H1 (cell line): ENCODE results near the gene TMEM117. TPM values are rescaled to one million over a fixed set of nuclear protein-coding genes. Genes with fewer than 3 reads are reported as not detected.

Experiments
- SIN3A ChIP-seq, 2 experiments: IDR thresholded peaks in 1 of 2; conservative IDR thresholded peaks in 1 of 2; 2 replicates each; pipeline ENCODE4 v1.6.1; 2011 to 2012; ENCODE audit warnings: low read length in 2 of 2, improper control_type of control experiment in 1 of 2, low read depth in 1 of 2, mild to moderate bottlenecking in 1 of 2
- polyA plus RNA-seq, 7 experiments: library from polyadenylated mRNA; depleted of rRNA in 3 of 7; stranded (reverse) in 5 of 7; unstranded in 2 of 7; fragments of >200 nt in 5 of 7; fragments of 200-250 nt in 2 of 7; gene quantifications; 1 replicate in 5 of 7; 2 replicates in 1 of 7; 4 replicates in 1 of 7; pipeline versions ENCODE4 v1.2.1 to v1.2.3, GENCODE V29; 2011 to 2013; ENCODE audit warnings: missing spikeins in 2 of 7, mixed read lengths in 2 of 7
- total RNA-seq: library from RNA; stranded (reverse); fragmentation: NEBNext Ultra II Directional; extraction: Animal tissue kit (Norgen Biotek cat#: 25700); gene quantifications from 2 replicates; pipeline ENCODE4 v1.2.1, GENCODE V29; 2021
- TF ChIP-seq, protein P1 (sequence below): IDR thresholded peaks from 2 replicates; pipeline ENCODE4 v1.6.1; 2012; ENCODE audit warnings: inconsistent platforms

TMEM117 gene
- total and polyA plus RNA-seq, 2 of the 8 experiments (the other 6 are each of a cell fraction or from before 2014, with no cell fraction given), result 0.80 to 1.4 TPM

DNA sequence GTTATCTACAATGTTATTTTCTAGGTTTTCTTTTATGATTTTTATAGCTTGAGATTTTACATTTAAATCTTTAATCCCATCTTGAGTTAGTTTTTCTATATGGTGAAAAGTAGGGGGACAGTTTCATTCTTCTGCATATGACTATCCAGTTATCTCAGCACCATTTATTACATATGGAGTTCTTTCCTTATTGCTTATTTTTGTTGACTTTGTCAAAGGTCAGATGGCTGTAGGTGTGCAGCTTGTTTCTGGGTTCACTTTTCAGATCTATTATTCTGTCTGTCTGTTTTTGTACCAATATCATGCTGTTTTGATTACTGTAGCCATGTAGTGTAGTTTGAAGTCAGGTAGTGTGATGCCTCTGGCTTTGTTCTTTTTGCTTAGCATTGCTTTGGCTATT is 477.3 kb downstream of the TMEM117 start (continued):
- TF ChIP-seq, protein P1, sequence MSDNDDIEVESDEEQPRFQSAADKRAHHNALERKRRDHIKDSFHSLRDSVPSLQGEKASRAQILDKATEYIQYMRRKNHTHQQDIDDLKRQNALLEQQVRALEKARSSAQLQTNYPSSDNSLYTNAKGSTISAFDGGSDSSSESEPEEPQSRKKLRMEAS, result no peak
- no peak for TF ChIP-seq SIN3A (conservative IDR thresholded peaks at IDR 0.05 in 1 of 2, IDR thresholded peaks at IDR 0.05 in 1 of 2; ENCODE audit: low read depth in 1 of 2, low read length in 2 of 2)
